NT2/D1 (cell line): ENCODE measurements around the gene COL1A2.

Experiments
- SUZ12 ChIP-seq: IDR thresholded peaks from 2 replicates; pipeline ENCODE4 v1.6.1; 2011; ENCODE audit not compliant: insufficient read length, insufficient read depth; ENCODE audit errors: extremely low read depth
- YY1 ChIP-seq: IDR thresholded peaks from 2 replicates; pipeline ENCODE4 v1.6.1; 2011; ENCODE audit not compliant: insufficient read length, insufficient read depth
- ZNF274 ChIP-seq: IDR thresholded peaks from 2 replicates; pipeline ENCODE4 v1.6.1; 2011; ENCODE audit warnings: mild to moderate bottlenecking, low read depth, low read length

- TF ChIP-seq SUZ12 (no peak), ZNF274 (no peak), YY1 (no peak)
Observed at GRCh38 chr7:94453898-94454297, 59.2 kb downstream of the COL1A2 start.
